ENCODE data around the gene RAB44.

Gene RAB44

DNA sequence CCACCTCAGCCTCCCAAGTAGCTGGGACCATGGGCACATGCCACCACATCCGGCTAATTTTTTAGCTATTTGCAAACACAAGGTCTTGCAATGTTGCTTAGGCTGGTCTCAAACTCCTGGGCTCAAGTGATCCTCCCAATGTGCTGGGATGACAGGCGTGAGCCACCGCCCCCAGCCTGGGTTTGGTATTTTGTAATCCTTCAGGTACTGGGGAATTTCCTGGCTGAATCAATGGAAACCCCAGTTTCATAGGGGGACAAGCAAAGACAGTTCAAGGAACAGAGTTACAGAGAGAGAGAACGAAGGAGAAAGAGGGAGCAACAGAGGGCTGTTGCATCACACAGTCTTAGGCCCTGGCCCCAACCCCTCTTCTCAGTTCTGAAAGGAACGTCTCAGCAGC is 35.7 kb downstream of the RAB44 start:
- no peak for DNase-seq

DNA sequence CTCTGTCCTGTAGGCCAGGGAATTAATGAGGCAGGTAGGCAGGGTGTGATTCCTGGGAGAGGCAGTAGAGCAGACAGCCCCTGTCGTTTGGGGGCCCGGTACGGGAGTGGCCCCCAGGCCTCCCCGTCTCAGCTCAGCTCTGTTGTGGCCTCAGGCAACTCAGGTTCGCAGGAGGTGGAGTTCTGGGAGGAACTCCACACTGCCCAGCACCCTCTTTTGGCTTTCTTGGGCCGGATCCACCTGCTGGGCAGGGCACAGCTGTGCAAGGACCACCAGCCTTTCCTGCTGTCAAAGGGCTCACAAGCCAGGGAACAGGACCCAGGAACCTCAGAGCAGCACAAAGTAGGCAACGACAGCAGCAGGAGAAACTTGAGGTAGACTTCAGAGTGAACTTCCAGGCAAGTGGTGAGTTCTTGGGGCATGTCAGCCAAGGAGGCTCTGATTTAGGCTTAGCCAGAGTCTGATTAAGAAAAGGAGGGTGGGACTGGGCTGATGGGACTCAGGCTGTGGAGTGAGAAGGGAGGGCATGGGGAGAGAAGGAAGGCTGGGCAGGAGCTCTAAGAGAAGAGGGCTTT is 36.9 kb downstream of the RAB44 start:
- DNase-seq: no peak

DNA sequence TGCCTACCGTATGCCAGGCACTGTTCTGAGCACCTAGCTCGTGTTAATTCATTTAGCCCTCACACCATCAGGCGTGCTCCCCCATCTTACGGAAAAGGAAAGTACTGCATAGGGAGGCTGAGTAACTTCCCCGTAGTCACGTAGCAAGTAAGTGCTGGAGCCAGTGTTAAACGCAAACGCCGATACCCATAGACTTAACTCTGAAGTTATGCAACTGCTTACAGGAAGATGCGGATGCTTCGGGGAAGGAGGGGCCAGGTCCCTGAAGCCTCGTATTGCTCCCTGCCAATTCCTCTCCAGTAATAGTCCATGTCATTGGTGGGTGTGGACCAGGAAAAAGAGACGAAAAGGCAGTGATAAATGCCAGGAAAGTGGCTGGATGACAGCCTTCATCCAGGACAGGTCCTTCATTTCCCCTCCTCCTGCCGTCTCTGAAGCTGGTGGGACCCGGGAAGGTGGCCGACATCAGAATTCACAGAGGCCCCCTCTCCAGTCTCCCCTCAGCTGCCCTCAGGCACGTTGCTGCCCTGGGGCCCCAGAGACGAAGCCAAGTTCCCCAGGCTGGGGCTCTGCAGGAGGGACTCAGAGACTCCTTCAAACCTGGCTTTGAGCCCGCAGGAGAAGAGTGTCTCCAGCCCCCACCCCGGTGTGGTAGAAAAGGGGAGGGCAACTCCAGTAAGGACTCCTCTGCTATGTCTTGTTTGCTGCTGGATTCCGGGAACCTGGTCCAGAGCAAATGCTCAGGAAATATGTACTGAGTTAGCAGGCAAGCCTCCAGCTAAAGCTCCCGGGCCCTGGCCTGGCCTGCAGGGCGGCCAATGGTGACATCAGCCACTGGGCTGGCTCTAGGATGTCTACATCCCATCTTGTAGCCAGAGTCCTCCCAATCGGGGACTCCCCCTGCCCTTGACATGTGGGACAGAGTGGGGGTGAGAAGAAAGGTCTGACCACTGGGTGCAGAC is 37.8 kb downstream of the RAB44 start:
- no peak for DNase-seq

DNA sequence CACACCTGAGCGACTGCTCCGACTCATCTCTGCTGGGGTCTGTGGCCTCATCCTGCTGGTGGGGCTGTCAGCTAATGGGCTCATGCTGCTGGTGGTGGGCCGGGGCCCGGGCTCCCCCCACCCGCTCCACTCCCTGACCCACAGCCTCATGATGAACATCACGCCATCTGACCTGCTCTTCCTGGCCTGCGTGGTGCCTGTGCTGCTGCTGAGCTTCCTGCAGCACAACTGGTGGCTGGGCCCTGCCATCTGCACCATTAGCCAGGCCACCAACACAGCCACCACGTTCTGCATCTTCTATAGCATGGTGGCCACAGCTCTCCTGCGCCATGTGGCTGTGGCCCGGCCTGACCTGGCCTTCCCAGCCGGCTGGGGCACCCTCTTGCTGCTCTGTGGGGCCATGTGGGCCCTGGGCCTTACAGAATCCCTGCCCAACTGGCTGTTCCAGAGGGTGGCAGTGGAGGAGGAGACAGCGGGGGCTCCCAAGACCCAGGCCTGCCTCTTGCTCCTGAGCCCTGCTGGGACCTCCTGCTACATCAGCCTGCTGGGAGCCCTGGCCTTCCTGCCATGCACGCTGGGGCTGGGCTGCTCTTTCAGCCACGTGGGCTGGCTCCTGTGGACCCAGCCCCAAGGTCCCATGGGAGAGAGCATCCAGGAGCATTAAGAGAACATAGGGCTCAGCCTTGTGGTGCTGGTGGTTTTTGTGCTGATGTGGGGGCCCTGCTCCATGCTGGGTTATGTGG is 39.6 kb downstream of the RAB44 start:
- no peak for DNase-seq

DNA sequence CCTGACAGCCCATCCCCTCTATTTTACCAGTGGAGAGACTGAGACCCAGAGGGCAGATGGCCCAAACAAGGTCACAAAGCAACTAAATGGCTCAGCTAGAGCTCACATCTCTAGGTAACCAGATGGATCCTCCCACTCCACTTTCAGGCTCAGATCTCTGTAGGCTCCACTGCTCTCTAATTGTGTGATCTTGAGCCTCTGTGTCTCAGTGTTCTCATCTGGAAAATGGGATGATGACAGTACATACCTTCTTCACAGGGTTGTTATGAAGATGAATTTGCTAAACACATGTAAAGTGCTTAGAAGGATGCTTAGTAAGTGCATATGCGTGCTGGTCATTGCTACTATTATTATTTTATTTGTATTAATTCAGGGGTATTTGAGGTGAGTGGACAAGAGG is 40.5 kb downstream of the RAB44 start:
- no peak for DNase-seq

DNA sequence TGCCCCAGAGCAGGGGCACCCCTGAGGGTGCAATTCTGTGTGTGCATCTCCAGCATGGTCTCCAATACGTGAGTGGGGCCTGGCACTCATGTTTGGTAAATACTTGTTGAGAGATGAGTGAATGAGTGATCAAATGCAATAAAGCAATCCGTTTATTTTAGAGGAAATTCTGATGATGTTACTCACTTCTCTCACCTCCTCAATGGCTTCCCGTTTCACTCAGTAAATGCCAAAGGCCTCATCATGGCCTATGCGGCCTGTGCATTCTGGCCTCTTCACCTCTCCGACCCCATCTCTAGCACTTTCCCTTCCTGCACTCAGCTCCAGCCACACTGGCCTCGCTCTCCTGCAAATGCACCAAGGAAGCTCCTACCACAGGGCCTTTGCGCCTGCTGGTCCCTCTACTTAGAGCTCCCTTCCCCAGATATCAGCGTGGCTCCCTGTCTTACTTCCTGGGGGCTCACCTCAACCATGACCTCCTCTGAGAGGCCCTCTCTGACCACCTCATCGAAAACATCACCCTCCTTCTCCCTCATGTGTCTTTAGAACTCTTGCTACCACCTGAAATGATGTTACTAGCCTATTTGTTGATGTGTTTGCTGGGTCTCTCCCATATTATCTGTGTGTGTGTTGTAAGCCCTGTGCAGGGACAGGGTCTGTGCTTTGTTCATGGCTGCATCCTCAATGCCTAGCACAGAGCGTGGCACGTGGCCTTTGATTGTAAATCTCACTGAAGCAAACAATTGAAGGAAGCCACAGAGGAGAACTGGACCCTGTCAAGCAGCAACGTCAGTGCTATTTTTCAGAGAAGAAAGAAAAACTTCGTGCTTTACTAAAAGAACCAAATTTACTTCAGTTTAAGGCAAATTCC is 42.6 kb downstream of the RAB44 start:
- no peak for DNase-seq

DNA sequence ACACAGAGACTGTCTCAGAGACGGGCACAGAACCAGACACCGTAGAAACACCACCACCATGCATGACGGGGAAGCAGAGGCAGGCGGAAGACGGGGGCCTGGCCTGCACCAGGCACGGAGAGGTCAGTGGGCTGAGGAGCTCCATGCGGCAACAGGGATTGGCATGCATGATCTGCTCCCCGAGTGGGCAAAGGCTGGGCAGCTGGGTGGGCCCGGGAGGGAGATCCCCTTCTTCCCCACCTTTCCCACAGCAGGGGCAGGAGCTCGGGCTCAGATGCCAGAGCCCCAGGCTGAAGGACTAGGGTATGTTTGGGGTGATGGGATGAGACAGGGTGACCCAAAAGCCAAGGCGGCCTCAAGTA is 43.2 kb downstream of the RAB44 start:
- DNase-seq: no peak

DNA sequence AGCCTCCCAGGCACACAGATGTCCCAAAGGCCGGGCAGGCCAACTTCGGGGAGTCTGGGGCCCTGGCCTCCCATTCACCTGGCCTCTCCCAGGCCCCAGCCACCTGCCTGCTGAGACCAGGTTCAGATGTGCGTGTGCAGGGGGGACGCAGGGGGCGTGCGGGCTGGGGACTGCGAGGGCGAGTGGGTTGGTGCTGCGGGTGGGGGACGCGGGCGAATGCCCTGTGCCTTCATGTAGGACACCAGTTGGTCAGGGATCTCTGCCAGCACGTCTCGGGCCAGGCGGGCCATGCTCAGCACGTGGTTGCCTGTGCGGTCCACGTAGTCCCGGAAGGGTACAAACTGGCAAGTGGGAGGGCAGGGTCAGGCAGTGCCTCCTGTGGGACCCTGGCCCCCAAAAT is 44.5 kb downstream of the RAB44 start:
- DNase-seq: no peak

DNA sequence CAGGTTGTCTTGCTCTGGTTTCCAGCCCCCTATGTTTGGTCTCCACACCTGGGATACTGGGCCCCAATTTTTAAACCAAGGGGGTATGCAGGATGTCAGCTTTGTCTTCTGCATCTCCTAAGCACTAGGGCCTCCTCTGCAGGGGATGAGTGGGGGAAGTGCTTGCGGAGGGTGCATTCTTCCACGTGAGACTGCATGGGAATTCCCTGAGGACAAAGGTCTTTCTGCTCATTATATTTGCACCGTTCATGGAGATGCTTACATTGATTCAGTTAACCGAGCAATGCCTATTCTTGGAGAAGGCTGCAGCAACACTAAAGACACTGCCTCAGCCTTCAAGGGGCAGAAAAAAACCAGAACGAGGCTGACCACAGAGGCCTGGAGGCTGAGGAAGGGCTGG is 45.4 kb downstream of the RAB44 start:
- DNase-seq: no peak

DNA sequence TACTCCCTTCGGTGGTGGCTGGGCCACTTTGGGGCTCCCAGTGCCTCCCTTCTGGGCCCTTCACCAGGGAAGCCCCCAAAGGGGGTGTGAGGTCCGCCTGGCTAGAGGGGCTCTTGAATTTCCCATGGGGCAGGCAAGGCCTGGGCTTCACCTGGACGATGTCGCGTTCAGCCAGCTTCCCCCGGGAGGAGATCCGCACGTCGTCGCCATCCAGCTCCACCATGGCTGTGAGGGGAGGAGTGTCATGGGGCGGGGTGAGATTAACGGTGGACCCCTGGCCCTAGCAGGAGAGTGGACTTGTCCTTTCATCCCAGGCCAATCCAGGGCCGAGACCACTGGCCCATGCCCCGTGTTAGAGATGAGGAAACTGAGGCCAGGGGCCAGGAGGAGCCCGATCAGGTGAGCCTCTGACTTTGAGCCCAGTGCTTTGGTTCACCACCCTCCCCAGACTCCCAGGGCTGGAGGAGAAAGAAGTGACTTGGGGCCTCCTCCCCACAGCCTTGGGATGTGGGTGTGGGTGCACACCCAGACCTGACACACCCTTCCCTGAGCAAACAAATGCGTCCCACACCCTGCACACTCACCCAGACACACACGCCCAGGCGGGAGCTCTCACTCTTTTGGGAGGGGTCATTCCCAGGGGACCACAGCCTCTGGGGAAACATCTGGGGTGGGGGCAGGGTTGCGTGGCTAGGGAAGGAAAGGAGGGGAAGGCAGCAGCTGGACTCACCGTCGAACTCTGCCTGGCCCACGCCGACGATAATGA is 46.1 kb downstream of the RAB44 start:
- no peak for DNase-seq

DNA sequence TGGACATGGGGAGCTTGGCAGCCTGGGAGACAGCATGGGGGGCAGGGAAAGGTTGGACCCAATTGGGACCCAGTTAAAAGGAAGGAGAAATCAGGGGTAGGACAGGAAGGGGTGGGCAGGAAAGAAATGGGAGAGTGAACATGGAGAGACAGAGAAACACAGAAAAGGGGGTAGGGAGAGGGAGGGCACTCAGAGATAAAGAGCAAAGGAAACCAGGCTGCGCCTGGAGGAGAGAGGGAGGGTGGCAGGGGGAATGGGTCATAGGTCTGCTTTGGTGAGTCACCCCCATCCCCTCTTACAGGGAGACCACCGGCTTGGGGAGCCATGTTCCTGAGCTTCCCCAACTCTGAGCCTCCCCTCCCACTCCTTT is 46.7 kb downstream of the RAB44 start:
- DNase-seq: no peak

DNA sequence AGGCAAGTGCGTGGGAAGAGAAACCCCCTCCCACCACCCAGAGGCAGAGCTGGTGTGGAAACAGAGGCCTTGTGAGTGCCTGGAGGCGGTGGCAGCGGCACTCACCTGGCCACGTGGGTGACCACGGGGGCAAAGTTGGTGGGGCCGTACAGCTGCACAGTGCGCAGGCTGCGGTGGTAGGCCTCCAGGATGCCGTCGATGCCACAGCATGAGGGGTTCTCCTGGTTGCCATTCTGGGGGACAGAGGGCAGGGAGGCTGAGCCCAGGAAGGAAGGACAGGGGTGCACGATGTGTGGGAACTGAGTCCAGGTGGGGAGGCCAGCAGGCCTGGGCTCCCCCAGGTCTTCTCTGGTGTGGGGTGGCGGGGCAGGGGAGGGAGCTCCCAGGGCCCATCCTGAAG is 47.7 kb downstream of the RAB44 start:
- DNase-seq: no peak

DNA sequence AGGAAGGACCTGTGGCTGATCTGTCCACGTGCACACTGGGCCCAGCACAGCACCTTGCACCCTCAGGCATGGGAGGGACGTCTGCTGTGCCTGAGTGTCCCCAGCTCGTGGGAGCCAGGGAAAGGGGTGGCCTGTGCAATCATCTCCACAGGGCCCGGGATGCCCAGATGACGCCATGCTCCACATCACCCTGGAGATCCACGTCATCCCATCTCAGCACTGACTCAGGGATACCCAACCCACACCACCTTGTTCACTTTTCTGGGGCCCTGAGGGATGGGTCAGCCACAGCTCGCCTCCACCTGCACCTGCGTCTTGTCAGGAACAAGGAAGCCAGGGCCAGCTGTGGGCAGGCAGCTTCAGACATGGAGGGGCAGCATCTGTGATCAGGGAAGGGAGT is 48.2 kb downstream of the RAB44 start:
- no peak for DNase-seq

DNA sequence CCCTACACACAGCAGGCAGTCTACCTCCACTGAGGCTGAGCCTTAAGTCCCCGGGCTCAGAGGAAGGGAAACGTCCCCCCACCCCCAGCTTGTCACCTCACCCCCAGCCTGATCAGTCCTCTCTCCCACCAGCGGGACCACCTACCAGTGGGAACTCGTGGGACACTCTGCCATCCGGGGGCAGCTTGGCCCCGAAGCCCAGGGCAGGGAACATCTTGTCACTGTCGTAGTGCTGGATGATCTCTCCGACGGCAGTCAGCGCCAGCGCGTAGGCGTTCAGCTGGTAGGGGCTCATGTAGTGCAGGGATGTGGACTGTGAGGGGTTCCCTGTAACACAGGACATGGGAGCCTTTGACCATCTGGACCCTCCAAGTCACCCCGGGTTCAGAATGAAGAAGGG is 48.6 kb downstream of the RAB44 start:
- no peak for DNase-seq

DNA sequence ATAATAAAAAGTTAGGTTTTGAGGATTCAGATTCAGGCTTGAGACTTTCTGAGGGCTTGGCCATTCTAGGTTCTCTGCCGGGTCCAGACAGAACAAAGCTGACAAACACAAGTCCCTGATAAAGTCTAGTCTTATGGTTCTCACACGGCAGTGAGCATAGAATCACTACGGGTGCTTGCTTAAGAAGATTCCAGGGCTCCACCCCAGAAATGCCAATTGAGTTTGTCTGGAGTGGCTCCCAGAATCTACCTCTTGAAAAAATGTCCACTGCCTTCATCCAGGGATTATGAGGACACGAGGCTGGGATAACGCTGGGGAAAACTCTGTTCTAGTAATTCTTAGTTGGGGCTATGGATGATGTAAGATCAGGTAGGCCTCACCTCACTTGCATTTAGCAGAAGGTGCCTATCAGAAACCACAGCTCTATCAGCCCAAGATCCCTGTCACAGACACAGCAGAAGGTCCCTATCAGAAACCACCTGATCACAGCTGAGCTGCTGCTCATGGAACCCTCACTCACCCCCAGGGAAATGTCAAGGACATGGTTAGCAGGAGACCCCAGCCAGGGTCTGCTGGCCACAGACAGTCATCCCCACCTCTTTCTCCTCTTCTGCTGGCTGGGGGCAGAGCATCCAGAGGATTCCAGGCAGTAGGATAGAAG is 52.3 kb downstream of the RAB44 start:
- no peak for DNase-seq

DNA sequence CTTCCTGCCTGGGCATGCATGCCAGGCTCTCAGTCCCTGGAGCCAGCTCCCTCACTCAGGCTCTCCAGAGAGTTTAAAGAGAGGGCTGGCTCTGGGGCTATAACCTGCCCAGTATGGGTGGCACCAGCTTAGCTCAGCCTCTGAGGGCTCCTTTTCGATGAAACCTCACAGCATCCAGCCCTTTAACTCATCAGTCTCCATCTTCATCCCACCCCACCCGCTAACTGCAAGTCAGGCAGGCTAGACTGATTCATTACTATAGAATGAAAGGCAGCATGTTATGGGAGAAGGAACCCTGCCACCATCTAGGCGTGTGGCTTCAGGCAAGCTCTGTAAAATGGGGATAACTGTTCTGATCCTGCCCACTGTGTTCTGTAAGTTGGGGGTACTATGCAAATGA is 53.5 kb downstream of the RAB44 start:
- DNase-seq: no peak

DNA sequence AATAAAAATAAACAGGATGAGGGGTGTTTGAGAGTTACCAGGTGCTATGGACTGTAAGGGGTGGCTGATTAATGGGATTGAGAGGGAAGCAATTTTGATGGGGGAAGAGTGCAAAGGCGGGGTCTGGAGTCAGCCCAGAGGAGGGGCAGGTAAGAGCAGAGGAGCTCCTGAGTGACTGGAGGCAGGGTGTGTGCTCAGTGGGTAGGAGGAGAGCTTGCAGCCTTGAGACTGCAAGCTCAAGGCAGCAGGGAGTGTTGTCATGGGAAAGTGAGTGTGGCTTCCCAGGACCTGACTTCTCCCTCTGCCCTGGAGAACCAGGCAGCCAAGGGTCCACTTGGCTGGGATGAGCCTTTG is 54.2 kb downstream of the RAB44 start:
- no peak for DNase-seq

DNA sequence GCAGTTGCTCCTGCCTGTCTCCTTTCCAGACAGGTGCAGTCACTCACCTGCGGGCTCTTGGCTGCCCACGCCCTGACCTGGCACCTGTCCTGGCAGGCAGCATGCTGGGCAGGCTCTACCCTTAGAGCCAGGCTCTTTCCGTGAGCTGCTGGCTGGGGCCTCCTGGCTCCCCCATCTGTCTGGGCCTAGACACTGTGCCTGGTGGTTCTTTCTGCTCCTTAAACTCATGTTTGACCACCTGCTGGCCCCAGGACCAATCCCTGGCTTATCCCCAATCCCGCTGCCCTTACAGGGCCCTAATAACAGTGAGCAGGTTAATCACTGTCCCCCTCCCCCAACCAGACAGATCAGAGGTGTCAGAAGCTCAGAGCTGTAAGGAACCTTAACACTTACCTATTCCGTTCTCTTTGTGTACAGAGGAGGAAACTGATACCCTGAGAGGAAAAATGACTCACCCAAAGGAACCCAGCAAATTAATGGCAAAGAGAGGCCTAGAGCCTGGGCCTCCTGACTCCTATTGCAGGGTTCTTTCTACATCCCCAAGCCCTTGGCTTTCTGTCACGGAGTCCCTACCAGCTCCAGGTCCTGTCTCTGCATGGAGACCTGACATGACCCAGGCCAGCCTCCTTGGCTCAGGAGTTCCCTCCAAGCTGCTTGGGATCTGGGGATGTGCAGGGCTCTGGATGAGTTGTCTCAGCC is 54.7 kb downstream of the RAB44 start:
- no peak for DNase-seq

DNA sequence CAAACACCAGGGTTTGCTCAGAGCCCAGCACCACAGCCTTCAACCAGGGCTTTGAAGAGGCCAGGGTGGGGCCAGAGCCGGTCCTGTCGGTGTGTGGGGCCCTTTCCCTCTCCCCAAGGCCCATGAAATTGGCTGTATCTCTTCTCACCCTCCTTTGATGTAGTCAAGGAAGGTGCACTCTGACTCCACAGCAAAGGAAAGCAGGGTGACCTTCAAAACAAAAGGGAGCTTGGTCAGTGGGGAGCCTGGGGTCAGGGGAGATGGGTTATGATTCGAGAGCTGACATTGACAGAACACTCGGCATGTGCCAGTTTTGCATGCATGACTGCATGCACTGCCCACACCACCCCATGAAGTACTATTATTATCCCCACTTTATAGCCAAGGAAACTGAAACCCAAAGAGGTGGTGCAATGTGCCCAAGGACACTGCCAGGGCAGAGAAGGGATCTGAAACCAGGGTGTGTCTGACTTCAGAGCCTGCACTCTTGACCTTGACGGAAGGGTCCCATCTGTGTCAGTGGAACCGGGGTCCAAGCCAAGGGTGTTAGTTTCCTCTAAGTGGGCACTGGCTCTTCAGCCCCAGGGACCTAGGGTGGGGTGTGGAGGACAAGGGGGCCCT is 55.4 kb downstream of the RAB44 start:
- DNase-seq: no peak

DNA sequence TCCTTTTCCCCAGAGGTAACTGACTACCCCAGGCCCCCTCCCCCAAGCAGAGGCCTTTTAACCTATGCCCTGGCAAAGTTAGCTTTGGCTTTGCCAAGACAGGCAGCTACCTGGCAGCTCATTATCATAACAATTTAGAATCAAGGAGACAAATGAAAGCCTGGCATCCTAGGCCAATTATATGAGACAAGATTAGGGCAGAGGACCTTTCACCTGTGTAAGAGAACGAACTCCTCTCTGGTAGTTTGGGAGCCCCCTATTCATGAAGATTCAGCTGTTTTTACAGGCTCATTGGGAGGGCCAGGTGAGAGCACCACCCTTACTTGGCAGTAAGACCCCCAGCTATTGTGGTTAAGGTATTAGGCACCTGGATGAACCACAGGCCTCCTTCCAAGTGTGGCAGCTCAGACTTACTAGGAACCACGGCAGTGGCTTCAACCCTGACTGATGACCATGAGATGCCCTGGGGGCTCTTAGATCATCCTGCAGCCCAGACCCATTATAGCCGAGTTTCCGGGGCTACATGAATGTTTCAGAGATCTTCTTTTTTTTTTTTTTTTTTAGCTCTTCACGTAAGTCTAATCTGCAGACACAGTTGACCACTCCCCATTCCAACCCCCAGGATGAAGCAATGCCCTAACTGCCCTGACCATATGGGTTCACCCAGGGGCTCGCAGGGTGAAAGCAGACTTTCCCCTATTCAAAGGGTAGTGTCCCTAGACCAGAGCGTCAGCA is 56.2 kb downstream of the RAB44 start:
- DNase-seq: no peak
